ACHN (cell line): ENCODE results near the gene SLC25A43.
A peak's percentile ranks its signal among the peaks of the same experiment; 100 is the strongest.
"Not testable (repeated sequence)": the region's sequence is repeated elsewhere in the genome, so short reads cannot be mapped to it uniquely, and the experiment has no call there.

Source experiments
- DNase-seq: peaks from one replicate; pipeline ENCODE4 v3.0.0-alpha.2; 2015
- in situ Hi-C: cut with HindIII; loops from 2 replicates; pipeline ENCODE4 v1.10.0; 2017; ENCODE audit warnings: low sequenced_read_pairs, low pct_ligation_motif_present, low pct_unique_long_range_greater_than_20kb

The SLC25A43 gene

DNA sequence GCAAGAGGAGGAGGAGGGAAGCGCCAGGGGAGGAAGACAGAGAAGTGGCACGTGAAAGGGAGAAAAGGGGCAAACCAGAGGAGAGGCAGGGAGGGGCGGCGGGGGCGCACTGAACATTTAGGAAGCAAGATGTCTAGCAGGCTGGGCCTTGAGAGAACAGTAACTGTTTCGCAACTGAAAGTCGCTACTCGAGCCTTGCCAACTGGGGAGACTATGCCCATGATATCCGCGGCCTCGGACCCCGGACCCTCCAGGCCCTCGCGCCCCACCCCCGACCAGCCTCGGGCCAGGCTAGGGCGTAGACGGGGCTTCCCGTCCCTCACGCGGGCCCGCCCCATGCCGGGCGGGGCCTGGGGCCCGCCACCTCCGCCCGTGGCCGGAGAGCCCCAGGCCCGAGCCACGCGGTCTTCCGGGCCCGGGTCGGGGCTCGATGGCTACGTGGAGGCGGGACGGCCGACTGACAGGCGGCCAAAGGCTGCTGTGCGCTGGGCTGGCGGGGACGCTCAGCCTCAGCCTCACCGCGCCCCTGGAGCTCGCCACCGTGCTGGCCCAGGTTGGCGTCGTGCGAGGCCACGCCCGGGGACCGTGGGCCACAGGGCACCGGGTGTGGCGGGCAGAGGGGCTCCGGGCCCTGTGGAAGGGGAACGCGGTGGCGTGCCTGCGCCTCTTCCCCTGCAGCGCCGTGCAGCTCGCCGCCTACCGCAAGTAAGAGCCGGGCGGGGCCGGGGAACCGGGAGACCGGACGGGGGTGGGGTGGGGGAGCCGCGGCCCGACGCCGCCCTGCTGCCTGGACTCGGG lies at the start of gene SLC25A43:
SLC25A43 (plus strand) TSS at position 363 of the 798 bp plus-strand sequence; CDS start at position 431, 68 bp downstream.
- DNase-seq: peak; percentile 20
- in situ Hi-C loops: no loop called here

DNA sequence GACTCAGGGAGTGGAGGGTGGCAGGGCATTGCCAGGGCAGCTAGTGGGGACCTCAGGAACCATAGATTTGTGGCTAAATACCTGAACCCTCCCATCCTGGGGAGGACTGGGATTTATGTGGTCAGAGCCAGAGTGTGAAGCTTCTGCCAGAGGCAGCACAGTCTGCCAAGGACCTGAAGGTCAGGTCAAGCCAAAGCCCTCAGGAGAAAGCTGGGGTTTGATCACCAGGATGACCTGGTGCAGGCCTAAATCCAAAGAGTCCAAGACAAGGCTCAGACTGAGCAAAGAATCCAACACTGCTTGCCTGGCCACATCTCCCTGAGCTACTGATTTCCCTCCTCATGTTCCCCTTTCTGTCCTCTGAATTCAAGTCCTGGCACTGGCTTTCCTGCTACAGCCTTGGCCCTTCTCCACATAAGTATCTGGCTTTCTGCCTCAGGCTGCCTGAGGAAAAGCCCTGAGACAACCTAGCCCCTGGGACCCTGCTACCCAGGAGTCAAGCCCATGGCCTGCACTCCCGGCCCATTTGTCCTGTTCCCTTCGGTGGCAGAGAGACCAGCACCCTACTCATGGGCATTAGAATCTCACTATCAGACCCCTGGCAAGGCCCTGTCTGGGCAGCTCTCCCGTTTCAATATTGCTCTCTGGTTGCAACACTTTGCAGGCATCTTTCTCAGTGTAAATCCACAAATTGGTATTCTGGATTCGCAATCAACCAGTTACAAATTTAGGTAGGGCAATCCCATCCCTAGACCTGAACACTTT lies 39.3 kb upstream of the SLC25A43 start:
- in situ Hi-C loops: no loop called here
- DNase-seq: no peak

DNA sequence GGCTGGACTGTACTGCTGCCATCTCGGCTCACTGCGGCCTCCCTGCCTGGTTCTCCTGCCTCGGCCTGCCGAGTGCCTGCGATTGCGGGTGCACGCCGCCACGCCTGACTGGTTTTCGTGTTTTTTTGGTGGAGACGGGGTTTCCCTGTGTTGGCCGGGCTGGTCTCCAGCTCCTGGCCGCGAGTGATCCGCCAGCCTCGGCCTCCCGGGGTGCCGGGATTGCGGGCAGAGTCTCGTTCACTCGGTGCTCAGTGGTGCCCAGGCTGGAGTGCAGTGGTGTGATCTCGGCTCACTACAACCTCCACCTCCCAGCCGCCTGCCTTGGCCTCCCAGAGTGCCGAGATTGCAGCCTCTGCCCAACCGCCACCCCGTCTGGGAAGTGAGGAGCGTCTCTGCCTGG lies 37.7 kb upstream of the SLC25A43 start:
- in situ Hi-C loops, DNase-seq: not testable (repeated sequence)

DNA sequence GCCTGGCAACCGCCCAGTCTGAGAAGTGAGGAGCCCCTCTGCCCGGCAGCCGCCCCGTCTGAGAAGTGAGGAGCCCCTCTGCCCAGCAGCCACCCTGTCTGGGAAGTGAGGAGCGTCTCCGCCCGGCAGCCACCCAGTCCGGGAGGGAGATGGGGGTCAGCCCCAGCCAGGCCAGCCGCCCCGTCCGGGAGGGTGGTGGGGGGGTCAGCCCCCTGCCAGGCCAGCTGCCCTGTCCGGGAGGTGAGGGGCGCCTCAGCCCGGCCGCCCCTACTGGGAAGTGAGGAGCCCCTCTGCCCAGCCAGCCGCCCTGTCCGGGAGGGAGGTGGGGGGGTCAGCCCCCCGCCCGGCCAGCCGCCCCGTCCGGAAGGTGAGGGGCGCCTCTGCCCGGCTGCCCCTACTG lies 37.1 kb upstream of the SLC25A43 start:
- in situ Hi-C loops, DNase-seq: not testable (repeated sequence)

DNA sequence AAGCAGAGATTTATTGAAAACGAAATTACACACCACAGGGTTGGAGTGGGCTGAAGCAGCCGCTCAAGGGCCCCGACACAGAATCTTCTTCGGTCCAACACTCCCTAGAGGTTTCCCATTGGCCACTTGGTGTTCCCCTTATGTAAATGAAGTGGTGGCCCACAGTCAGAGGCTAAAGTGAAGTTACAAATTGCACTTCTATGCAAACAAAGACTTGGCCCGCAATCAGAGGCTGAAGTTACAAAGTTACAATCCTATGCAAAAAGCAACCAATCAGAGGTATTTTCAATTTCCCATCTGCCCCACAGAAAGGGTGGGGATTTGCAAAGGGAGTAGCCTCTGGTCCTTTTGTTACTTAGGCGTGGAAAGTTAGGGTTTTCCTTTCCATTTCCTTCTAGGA lies 35.7 kb upstream of the SLC25A43 start:
- no peak for DNase-seq
- in situ Hi-C loops: no loop called here

DNA sequence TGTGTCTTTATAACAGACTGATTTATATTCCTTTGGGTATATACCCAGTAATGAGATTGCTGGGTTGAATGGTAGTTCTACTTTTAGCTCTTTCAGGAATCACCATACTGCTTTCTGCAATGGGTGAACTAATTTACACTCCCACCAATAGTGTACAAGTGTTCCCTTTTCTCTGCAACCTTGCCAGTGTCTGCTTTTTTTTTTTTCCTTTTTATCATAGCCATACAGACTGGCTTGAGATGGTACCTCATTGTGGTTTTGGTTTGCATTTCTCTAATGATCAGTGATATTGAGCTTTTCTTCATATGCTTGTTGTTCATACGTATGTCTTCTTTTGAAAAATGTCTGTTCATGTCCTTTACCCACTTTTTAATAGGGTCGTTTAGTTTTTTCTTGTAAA lies 27.3 kb upstream of the SLC25A43 start:
- in situ Hi-C loops, DNase-seq: not testable (repeated sequence)

DNA sequence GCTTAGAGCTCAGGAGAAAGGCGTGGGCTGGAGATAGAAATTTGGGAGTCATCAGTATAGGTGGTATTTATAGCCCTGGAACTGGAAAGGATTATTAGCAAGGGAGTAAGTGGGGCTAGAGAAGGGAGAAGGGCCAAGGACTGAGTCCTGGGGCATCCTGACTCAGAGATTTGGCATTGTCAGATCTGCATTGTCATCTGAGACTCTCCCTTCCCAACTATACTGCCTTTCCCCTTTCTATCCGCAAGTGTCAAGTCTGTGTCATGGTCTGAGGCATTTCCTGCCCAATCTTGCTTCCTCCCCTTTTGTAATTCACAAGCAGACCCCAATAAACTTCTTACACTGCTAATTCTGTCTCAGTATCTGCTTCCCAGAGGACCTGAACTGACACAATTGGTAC lies 24.4 kb upstream of the SLC25A43 start:
- in situ Hi-C loops: no loop called here
- DNase-seq: no peak

DNA sequence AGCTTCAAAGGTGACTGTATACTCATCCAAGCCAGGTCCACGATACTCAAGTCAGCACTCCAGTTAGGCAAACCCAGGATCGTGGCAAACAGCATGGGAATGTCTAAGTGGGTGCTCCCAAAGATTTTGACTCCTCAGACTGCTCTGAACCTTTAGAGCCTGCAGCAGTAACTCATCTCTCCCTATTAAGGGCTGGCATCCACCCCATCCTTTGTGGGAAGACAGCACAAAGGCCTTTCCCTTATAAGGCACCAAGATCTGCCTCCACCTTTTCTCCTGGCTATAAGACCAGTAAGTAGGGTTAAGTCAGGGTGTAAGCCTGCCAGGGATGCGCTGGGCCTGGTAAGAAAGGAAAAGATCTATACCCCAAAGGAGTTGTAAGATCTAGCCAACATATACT lies 23.6 kb upstream of the SLC25A43 start:
- no peak for DNase-seq
- in situ Hi-C loops: no loop called here

DNA sequence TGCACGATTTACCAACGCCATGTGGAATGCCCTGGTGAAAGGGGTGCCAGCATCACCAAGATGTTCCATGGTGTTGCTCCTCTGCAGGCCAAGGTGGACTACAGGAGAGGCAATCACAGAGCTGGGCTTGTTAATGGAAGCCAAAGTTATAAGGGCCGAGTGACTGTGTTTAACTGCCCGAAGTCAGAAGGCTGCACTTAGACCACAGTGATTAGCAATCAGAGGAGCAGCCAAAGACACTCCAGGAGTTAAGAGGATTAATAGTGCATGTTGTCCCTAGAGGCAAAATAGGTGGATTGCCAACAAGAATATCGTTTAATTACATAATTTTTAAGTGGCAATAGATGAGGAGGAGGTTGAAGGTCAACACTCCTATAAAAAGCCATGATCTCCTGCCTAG lies 22.8 kb upstream of the SLC25A43 start:
- in situ Hi-C loops: no loop called here
- DNase-seq: no peak

DNA sequence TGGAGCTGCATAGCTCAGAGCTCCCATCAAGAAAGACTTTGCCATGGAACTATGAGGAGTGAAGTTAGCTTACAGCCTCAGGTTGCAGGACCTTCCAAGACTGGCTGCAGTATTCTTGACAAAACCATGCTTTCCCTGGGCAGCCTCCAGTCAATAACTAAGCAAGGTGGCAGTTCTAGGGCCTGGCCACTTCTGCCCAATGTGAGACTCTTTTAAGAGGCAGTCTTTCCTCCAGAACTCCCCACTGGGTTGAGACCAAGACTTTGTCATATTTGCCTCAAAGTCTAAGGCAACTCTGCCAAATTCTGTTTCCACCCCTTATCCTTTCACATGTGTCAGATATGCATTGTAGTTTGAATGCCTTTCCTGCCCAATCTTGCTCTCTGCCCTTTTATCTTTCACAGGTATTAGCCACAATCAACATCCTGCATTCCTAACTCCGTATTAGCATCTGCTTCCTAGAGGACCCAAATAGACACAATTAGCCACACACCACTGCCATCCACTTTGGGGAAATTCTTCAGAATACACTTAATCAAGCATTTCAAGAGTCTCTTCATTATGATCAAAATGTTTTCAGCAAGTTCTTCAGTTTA lies 17.7 kb upstream of the SLC25A43 start:
- DNase-seq: no peak
- in situ Hi-C loops: no loop called here

DNA sequence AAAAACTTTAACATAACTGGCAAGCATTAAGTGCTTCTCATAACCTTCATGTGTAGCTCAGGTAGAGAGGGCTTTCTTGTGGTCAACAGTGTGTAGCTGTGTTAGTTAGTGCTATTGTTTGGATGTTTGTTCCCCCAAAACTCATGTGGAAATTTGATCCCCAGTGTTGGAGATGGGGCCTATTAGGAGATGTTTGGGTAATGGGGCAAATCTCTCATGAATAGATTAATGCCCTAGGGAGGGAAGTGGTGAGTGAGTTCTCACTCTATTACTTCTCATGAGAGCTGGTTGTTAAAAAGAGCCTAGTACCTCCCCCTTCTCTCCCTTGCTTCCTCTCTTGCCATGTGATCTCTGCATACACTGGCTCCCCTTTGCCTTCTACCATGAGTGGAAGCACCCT lies 16.5 kb upstream of the SLC25A43 start:
- in situ Hi-C loops: no loop called here
- DNase-seq: no peak

DNA sequence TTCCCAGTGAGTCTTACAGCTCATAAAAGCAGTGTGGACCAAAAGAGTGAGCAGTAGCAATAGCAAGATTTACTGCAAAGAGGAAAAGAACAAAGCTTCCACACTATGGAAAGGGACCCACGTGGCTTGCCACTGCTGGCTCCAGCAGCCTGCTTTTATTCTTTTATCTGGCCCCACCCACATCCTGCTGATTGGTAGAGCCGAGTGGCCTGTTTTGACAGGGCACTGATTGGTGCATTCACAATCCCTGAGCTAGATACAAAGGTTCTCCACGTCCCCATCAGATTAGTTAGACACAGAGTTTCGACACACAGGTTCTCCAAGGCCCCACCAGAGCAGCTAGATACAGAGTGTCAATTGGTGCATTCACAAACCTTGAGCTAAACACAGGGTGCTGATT lies 12.5 kb upstream of the SLC25A43 start:
- DNase-seq, in situ Hi-C loops: not testable (repeated sequence)

DNA sequence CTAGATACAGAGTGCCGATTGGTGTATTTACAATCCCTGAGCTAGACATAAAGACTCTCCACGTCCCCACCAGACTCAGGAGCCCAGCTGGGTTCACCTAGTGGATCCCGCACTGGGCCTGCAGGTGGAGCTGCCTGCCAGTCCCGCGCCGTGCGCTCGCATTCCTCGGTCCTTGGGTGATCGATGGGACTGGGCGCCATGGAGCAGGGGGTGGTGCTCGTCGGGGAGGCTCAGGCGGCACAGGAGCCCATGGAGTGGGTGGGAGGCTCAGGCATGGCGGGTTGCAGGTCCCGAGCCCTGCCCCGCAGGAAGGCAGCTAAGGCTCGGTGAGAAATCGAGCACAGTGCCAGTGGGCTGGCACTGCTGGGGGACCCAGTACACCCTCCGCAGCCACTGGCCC lies 11.7 kb upstream of the SLC25A43 start:
- DNase-seq, in situ Hi-C loops: not testable (repeated sequence)

DNA sequence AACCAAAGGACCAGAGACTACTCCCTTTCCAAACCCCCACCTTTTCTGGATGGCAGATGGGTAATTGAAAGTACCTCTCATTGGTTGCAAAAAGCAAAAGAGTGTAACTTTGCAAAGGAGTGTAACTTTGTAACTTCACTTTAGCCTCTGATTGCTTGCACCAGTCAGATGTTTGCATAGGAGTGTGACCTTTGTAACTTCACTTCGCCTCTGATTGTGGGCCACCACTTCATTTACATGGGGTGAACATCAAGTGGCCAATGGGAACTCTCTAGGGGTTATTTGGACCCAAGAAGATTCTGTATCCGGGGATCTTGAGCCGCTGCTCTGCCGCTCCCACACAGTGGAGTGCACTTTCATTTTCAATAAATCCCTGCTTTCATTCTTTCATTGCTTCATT lies 9.9 kb upstream of the SLC25A43 start:
- no peak for DNase-seq
- in situ Hi-C loops: no loop called here

DNA sequence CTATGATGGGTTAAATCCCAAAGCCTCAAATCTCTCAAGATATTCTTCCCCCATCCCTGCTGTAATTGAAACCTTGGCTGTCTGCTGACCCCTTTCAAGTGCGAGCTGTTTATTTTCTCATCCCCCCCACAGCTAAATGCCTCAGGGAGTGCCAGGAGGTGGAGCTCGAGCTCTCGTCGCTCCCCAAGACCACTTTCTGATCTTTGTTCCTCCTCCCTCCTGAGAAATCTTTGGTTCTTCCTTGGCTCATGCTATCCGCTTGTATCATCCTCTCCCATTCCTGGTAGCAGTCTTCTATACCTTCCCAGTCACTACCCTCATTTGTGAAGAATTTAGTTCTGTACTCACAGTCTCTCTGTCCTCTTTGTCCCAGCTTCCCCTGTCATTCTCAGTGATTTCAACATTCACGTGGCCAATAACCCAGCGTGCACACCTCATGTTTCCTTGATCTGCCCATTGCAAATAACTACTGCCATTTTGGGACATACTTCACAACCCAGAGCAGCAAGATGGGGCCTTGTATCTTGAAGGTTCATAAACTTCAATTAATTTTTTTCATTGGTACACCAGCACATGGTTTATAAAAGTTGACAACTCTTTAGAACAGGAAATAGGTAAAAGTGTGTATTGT lies 9.2 kb upstream of the SLC25A43 start:
- in situ Hi-C loops: no loop called here
- DNase-seq: no peak

DNA sequence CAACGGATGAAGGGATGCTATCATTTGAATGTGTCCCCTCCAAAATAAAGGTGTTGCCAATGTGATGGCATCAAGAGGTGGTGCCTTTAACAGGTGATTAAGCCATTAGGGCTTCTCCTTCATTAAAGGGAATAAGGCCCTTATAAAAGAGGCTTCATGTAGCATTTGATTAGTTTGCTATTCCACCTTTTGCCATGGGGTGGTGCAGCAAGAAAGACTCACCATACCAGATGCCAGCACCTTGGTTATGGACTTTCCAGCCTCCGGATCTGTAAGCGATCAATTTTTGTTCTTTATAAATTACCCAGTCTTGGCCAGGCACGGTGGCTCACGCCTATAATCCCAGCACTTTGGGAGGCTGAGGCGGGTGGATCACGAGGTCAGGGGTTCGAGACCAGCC lies 7.9 kb upstream of the SLC25A43 start:
- in situ Hi-C loops: no loop called here
- DNase-seq: peak; percentile 21

DNA sequence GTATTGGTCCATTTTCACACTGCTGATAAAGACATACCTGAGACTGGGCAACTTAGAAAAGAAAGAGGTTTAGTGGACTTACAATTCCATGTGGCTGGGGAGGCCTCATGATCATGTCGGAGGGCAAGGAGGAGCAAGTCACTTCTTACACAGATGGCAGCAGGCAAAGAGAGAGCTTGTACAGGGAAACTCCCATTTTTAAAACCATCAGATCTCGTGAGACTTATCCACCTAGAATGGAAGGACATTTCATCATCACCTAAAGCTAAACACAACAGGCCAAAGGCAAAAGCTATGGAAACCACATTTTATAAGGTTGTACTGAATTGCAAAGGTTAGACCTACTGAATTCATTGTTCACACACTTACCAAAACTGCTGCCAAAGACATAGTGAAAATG lies 6.0 kb upstream of the SLC25A43 start:
- DNase-seq: no peak
- in situ Hi-C loops: no loop called here

DNA sequence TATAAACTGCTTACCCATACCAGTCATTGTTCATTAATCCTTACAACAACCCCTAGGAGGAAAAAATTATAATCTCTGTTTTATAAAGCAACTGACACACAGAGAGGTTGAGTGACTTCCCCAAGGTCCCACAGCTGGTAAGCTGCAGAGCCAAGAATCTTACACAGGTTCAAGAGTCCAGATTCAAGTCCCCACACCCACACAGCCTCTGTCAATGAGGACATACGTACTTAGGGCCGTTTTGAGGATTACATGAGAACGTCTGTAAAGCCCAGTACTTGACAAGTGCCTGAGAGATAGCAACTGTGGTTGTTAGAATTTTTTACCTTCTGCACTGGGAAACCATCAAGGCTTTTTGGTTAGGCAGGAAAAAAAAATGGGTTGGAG lies 556 bp upstream of the SLC25A43 start:
- in situ Hi-C loops: no loop called here
- peak; percentile 2 for DNase-seq

DNA sequence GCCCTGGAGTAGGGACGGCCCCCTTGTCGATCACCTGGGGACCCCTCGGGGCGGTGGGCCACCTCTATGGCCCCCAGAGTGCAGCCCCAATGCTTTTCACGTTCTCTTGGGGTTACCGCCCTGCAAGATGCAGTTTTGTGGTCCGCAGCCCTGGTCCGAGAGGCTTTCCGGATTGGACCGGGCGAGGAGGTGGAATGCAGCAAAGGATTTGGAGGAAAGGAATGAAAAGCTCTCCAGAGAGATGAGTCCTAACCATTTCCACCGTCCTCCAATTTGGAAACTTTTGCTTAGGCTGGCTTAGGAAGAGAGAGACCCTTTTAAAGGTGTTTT lies 601 bp downstream of the SLC25A43 start:
- in situ Hi-C loops: no loop called here
- DNase-seq: no peak
